Measurements from ENCODE around the gene FOXJ3. TPM values are rescaled to one million over a fixed set of nuclear protein-coding genes. Genes with fewer than 3 reads are reported as not detected.

Gene FOXJ3
- total RNA-seq, 1 donor from 2014 or later = 30.9 TPM

DNA sequence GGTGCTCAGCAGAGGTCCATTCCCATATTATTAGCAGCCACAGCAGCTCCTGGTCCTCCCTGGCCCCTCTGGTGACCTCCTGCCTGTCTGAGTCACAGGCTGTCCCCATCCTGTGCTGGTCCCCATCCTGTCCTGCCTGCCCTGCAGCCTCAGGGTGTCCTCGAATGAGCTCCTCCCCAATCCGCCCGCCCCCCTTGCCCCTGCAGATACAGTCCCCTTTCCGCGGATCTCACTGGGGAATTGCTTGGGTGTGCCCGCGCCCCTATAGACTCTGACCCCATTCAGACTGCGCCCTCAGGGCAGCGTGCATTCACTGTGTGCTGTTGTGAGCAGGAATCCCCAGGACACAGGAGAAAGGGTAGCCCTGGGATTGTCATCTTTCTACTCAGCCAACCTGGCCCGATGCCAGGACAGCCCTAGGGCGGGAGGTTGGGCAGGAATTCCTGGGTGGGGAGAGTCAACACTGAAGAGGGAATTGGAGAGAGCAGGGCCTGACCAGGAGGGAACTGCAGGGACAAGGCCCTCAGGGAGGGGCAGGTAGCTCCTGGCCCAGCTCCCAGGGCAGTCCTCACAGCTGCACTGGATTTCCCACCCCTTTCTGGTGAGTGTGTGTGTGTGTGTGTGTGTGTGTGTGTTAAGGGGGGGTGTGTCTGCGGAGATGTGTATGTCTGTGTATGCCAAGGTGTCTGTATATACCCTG lies 169.4 kb downstream of the FOXJ3 start:
- DNase-seq (ENCODE audit: low spot score) = no peak
- TF ChIP-seq CTCF (IDR thresholded peaks at IDR 0.05) = no peak
- Mint-ChIP-seq H3K9me3 (ENCODE audit: low read depth) (peaks cover 10% of the 10 kb centered on the region), H3K36me3 (ENCODE audit: low read depth) (peaks cover 8% of the 10 kb centered on the region), H3K27me3 (ENCODE audit: low read depth) (peaks cover 3% of the 10 kb centered on the region), H3K4me1 (ENCODE audit: low read depth) (peaks cover 14% of the 10 kb centered on the region), H3K27ac (ENCODE audit: unreplicated experiment) (peak overlapping the region; percentile 34), H3K4me3 (ENCODE audit: unreplicated experiment) (no peak overlapping the region)

DNA sequence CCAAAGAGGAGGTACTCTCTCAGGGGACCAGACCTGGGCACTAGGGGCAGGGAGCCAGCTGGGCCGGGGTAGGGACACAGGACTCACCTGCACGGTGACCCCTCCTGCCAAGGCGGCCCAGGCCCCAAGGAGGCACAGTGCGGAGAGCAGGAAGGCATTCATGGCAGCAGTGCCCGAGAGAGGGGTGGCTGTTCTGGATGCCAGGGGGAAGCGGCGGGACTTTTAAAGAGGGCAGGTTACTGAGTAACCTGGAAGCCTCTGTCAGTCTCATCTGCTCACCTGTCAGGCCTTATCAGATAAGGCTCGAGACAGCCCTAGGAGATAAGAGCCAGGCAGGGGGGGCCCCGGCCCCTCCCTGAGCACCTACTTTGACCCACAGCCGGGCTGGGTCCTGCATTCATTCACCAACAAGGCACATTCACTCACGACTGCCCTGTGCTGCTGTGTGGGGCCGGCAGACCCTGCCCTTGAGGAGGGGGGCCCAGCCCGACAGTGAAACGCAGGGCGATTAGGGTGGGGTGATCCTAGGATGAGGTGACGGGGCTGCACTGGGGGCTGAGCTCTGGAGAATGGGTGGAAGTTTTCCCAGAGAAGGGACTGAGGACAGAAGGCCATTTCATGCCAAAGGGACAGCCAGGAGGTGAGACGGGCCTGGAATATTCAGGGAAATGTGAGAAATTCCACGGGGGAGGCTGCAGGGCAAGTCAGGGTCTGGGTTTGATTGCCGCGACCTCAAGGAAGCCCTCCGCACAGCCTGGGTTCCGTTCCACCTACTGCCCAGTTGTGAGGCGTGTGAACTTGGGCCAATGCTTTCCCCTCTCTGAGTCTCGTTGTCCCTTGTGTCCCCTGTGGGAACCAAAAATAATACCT lies 170.2 kb downstream of the FOXJ3 start, which contains the start of gene GUCA2A:
GUCA2A (minus strand) TSS at position 195 of the 870 bp plus-strand sequence; CDS start at position 162, 33 bp downstream.
- Mint-ChIP-seq H3K27me3 (ENCODE audit: low read depth) (peaks cover 5% of the 10 kb centered on the region), H3K36me3 (ENCODE audit: low read depth) (peaks cover 10% of the 10 kb centered on the region), H3K27ac (ENCODE audit: unreplicated experiment) (no peak within 1 kb of the TSS), H3K4me1 (ENCODE audit: low read depth) (peaks cover 14% of the 10 kb centered on the region), H3K4me3 (ENCODE audit: unreplicated experiment) (no peak within 1 kb of the TSS), H3K9me3 (ENCODE audit: low read depth) (peaks cover 15% of the 10 kb centered on the region)
- TF ChIP-seq CTCF (IDR thresholded peaks at IDR 0.05) = no peak
- no peak for DNase-seq (ENCODE audit: low spot score)

GRCh38 chr1:42163536-42164503 lies 171.2 kb downstream of the FOXJ3 start:
- Mint-ChIP-seq H3K9me3 (ENCODE audit: low read depth) (peaks cover 16% of the 10 kb centered on the region), H3K4me3 (ENCODE audit: unreplicated experiment) (no peak overlapping the region), H3K4me1 (ENCODE audit: low read depth) (peaks cover 17% of the 10 kb centered on the region), H3K27ac (ENCODE audit: unreplicated experiment) (no peak overlapping the region), H3K36me3 (ENCODE audit: low read depth) (peaks cover 10% of the 10 kb centered on the region), H3K27me3 (ENCODE audit: low read depth) (peaks cover 5% of the 10 kb centered on the region)
- no peak for TF ChIP-seq CTCF (IDR thresholded peaks at IDR 0.05)
- no peak for DNase-seq (ENCODE audit: low spot score)

DNA sequence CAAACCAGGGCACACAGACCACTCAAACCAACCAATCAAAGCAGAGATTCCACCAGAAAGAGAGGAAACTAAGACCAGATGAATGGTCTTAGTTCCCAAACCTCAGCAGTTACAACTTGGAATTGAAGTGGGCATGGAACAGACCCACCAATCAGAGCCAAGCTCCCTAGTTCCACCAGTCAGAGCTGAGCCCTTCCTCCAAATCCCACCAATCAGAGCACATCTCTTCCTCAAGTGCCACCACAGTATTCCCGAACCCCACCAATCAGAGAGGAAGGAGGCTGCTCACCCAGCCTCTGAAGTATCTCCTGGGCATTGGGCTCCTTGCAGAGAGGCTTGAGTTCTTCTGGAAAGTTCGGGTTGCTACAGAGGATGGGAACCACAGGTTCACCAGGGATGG lies 171.9 kb downstream of the FOXJ3 start:
- Mint-ChIP-seq H3K27me3 (ENCODE audit: low read depth) (peaks cover 5% of the 10 kb centered on the region), H3K9me3 (ENCODE audit: low read depth) (peaks cover 16% of the 10 kb centered on the region), H3K4me1 (ENCODE audit: low read depth) (peaks cover 17% of the 10 kb centered on the region), H3K27ac (ENCODE audit: unreplicated experiment) (no peak overlapping the region), H3K4me3 (ENCODE audit: unreplicated experiment) (no peak overlapping the region), H3K36me3 (ENCODE audit: low read depth) (peaks cover 10% of the 10 kb centered on the region)
- no peak for TF ChIP-seq CTCF (IDR thresholded peaks at IDR 0.05)
- DNase-seq (ENCODE audit: low spot score) = no peak

Measured in chondrocyte (in vitro differentiated cells).